GM21717 (cell line): ENCODE data around the gene MAPT.

Source experiments
- ATAC-seq: cut with Tn5 transposase; IDR thresholded peaks from one replicate; pipeline ENCODE4 v1.9.1; 2021; ENCODE audit warnings: mild to moderate bottlenecking, moderate library complexity; ENCODE audit not compliant: unreplicated experiment

Gene MAPT

GRCh38 chr17:45969726-45970125 lies 75.4 kb downstream of the MAPT start:
- no peak for ATAC-seq

GRCh38 chr17:45970659-45971058 lies 76.3 kb downstream of the MAPT start:
- ATAC-seq = no peak

- no peak for ATAC-seq
These were observed 77.4 kb downstream of the MAPT start for GRCh38 chr17:45971698-45972141.

- no peak for ATAC-seq
These were observed 78.2 kb downstream of the MAPT start for GRCh38 chr17:45972531-45972930.

GRCh38 chr17:45973099-45973780 lies 78.9 kb downstream of the MAPT start:
- ATAC-seq = no peak

GRCh38 chr17:45973946-45974859 lies 79.8 kb downstream of the MAPT start:
- no peak for ATAC-seq

- no peak for ATAC-seq
These were observed 80.7 kb downstream of the MAPT start for GRCh38 chr17:45974916-45975630.

GRCh38 chr17:45975640-45976295 lies 81.4 kb downstream of the MAPT start:
- ATAC-seq = no peak

GRCh38 chr17:45976391-45976754 lies 82.0 kb downstream of the MAPT start:
- ATAC-seq = no peak

GRCh38 chr17:45976755-45977505 lies 82.6 kb downstream of the MAPT start:
- ATAC-seq = no peak

- ATAC-seq = no peak
These were observed 83.1 kb downstream of the MAPT start for GRCh38 chr17:45977506-45977824.

- ATAC-seq = no peak
These were observed 83.7 kb downstream of the MAPT start for GRCh38 chr17:45977976-45978626.

- ATAC-seq = no peak
These were observed 84.8 kb downstream of the MAPT start for GRCh38 chr17:45979137-45979536.

- ATAC-seq = no peak
These were observed 86.5 kb downstream of the MAPT start for GRCh38 chr17:45980855-45981254.

GRCh38 chr17:45981306-45981705 lies 87.0 kb downstream of the MAPT start:
- ATAC-seq = no peak

- no peak for ATAC-seq
These were observed 88.6 kb downstream of the MAPT start for GRCh38 chr17:45982791-45983613.

GRCh38 chr17:45983614-45984310 lies 89.4 kb downstream of the MAPT start:
- no peak for ATAC-seq

- no peak for ATAC-seq
These were observed 90.0 kb downstream of the MAPT start for GRCh38 chr17:45984368-45984767.
